Right cardiac atrium (tissue), 5 donors: ENCODE results near the gene SDC3. TPM values are rescaled to one million over a fixed set of nuclear protein-coding genes. Genes with fewer than 3 reads are reported as not detected.

ENCODE experiments used
- ATAC-seq, 2 donors: fragments of 200-7000 bp; cut with Tn5 transposase; one replicate each; pipeline versions ENCODE4 v1.8.0 to v1.9.1; 2020; ENCODE audit warnings: moderate library complexity in 2 of 2, mild to moderate bottlenecking in 1 of 2
- DNase-seq, 3 donors: peaks; one replicate each; pipeline ENCODE4 v3.0.0-alpha.2; 2020
- H3K27ac ChIP-seq: one replicate; pipeline ENCODE4 v1.5.1; 2013; ENCODE audit warnings: mild to moderate bottlenecking, low read length, control low read depth, moderate library complexity
- H3K27me3 ChIP-seq: one replicate; pipeline ENCODE4 v1.6.1; 2013; ENCODE audit not compliant: control insufficient read depth, insufficient read depth
- H3K4me1 ChIP-seq: one replicate; pipeline ENCODE4 v1.6.1; 2013; ENCODE audit warnings: low read length; ENCODE audit not compliant: control insufficient read depth, insufficient read depth
- H3K4me3 ChIP-seq: one replicate; pipeline ENCODE4 v1.5.1; 2013; ENCODE audit warnings: low read length, control low read depth
- H3K9me3 ChIP-seq: one replicate; pipeline ENCODE4 v1.6.1; 2013; ENCODE audit warnings: low read length; ENCODE audit not compliant: control insufficient read depth
- WGBS: extraction: QIAGEN DNeasy Blood & Tissue Kit; methylation state at CpG from one replicate; pipeline ENCODE4 v1.1.7; 2013; 5-methylcytosine and 5-hydroxymethylcytosine counted together
- intact Hi-C, 4 donors: fragments of 100-400 bp; cut with DNase I; formaldehyde crosslinking; loops; one replicate each; pipeline versions ENCODE4 v1.11.0 to v1.14.0; 2022 to 2023
- polyA plus RNA-seq: library from polyadenylated mRNA; stranded (reverse); fragments of 200-250 nt; gene quantifications from one replicate; pipeline ENCODE4 v1.2.3, GENCODE V29; 2013
- total RNA-seq, 4 donors: library from RNA; stranded (reverse); fragmentation: NEBNext Ultra II Directional; extraction: Animal tissue kit (Norgen Biotek cat#: 25700); gene quantifications; one replicate each; pipeline ENCODE4 v1.2.1, GENCODE V29; 2021
- donor health status: healthy with polysubstance abuse.
- donor health status: DM: no; HTN: yes; CAD: no.
- donor health status: DM: no; HTN: no; CAD: no.
- donor health status: DM: no; HTN: yes; CAD: no; lungs with severe emphysema.
- donor health status: DM: yes; HTN: yes; CAD: no.

The SDC3 gene
- total and polyA plus RNA-seq, 5 donors: 33.2 to 40.9 (median 38.7) TPM

DNA sequence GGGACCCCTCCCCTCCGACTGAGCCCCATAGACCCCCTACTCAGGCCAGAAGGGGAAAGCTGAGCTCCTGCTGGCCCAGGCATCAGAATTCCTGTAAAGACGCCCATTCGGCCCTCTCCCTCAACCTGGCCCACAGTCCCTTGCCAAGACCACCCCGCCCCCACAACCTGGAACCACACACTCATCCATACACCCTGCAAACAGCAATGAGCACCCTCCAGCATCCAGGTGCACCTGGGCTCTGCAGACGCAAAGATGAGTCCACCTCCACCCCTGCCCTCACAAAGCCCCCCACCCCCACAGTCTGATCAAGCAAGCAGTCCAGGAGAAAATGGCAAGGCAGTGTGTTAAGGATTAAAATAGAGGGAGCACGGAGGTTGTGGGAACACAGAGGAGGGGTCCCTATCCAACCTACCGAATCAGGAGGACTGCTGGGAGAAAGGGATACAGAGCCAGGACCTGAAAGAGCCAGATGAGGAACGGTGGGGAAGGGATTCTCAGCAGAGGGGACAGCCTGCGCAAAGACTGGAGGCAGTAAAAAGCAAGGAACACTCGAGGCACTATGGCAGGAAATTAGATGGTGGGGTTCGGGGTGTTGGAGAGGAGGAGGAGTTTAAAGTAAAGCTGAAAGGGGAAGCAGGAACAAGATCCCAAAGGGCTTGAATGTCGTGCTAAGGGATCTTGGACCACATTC, 83.7 kb downstream of the SDC3 start:
- H3K4me3 ChIP-seq: no peak overlapping the region
- H3K27ac ChIP-seq: no peak overlapping the region
- ATAC-seq: no peak
- no peaks in the 10 kb centered on the region for H3K9me3 ChIP-seq
- no peak for DNase-seq
- intact Hi-C loops: no loop called here
- 21% methylated on average over 12 of the region's 12 CpGs for WGBS
- H3K27me3 ChIP-seq: no peaks in the 10 kb centered on the region
- peaks cover 13% of the 10 kb centered on the region for H3K4me1 ChIP-seq

DNA sequence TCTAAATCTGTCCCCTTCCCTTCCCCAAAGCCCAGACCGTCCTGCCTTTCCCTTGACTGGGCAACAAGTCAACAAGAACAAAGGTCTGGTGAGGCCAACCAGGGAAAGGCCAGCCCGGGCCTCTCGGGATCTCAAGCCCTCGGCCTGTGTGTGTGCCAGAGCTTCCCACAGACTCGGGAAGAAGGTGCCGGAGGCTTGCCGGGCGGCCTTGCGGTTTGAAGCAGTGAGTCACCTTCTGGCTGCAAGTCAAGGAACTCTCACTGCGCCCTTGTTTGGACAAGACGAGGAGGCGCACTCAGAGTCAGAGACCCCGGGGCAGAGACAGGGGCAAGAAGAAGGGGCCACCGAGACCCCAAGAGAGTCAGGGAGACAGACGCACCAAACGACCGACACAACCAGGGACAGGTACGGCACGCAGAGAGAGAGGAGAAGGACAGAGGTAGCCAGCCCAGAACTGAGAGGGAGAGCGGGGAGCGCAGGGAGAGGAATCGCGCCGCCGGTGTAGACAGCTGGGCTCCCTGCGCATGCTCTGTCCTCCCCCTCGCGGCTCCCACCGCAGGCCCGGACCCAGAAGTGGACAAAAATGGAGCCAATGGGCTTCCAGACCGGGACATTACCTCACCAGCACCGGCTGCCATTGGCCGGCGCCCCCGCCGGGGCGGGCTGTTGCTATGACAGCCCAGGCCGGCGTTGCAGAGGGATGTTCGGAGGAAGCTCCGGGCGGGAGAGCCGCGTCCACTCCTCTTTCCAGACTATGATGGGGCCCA, 84.4 kb downstream of the SDC3 start:
- Histone ChIP-seq H3K4me3 (peak overlapping the region; percentile 15), H3K4me1 (peaks cover 13% of the 10 kb centered on the region), H3K27ac (peak overlapping the region; percentile 96), H3K9me3 (no peaks in the 10 kb centered on the region), H3K27me3 (no peaks in the 10 kb centered on the region)
- DNase-seq (peak; percentile 97 to 98 (median 98)), ATAC-seq (peak; percentile 96 to 97)
- under 1% methylated on average over 44 of the region's 44 CpGs for WGBS
- intact Hi-C loops: no loop called here

DNA sequence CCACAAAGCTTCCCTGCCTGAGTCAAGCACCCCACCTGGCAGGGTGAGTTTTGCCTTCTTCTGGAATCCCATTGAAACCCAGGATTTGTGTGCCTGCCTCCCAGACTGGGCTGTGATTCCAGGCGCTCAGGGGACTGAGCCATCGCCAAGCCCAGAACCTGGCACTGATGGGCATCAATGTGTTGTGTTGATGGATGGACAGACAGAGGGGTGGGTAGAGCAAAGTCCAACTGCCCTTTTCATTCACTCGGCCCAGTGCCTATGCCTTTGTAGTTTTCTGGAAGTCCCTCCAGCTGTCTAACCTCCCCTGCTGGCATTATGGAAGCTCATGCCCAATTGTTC, 85.0 kb downstream of the SDC3 start:
- intact Hi-C loops: no loop called here
- 47% methylated on average over 3 of the region's 3 CpGs for WGBS
- no peak for ATAC-seq
- Histone ChIP-seq H3K27me3 (no peaks in the 10 kb centered on the region), H3K4me3 (no peak overlapping the region), H3K4me1 (peaks cover 8% of the 10 kb centered on the region), H3K9me3 (no peaks in the 10 kb centered on the region), H3K27ac (peak overlapping the region; percentile 96)
- no peak for DNase-seq

- 49% methylated on average over 6 of the region's 6 CpGs for WGBS
- H3K4me3 ChIP-seq: no peak overlapping the region
- intact Hi-C loops: no loop called here
- no peaks in the 10 kb centered on the region for H3K9me3 ChIP-seq
- no peaks in the 10 kb centered on the region for H3K27me3 ChIP-seq
- peak overlapping the region; percentile 96 for H3K27ac ChIP-seq
- peaks cover 8% of the 10 kb centered on the region for H3K4me1 ChIP-seq
- DNase-seq (peak; percentile 56 to 72 (median 71)), ATAC-seq (peak; percentile 18 to 22)
Observed at GRCh38 chr1:30822966-30823581, 85.5 kb downstream of the SDC3 start.

DNA sequence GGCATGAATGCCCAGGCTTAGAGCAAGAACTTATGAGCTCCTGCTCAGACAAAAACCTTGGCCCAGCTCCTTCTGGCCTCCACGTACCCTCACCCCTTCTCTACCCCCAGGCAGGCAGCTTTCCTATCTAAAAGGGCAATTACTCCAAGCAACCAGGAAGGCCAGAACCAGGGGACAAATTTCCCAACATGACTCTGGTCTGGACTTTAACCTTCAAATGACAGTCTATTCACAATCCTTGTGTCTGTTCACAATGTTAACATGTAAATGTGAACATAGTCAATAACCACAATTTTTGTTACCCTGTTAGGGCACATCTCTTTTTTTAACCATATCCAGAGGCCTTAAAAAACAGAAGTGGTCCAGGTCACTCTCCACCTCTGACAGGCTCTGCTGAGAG, 86.6 kb downstream of the SDC3 start:
- Histone ChIP-seq H3K27ac (no peak overlapping the region), H3K27me3 (no peaks in the 10 kb centered on the region), H3K4me3 (no peak overlapping the region), H3K4me1 (peaks cover 8% of the 10 kb centered on the region), H3K9me3 (no peaks in the 10 kb centered on the region)
- intact Hi-C loops: no loop called here
- WGBS: 67% methylated on average over 1 of the region's 1 CpG
- DNase-seq (no peak), ATAC-seq (no peak)

DNA sequence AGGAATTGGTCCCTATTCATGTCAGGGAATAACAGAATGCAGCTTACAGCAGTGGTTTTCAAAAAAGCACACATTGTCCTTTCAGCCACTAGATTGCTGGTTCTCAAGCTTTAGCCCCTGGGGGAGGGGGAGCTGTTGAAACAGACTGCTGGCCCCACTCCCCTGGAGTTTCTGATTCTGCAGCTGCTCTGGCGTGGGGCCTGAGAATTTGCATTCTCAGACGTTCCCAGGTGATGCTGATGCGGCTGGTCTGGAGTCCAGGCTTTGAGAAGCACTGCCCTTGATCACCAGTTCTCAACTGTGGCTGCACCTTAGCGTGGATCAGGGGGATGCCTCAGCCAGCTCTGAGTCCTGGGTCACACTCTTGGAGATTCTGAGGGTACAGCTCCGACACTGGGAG, 88.3 kb downstream of the SDC3 start:
- ATAC-seq (no peak), DNase-seq (no peak)
- H3K9me3 ChIP-seq: no peaks in the 10 kb centered on the region
- intact Hi-C loops: no loop called here
- 75% methylated on average over 5 of the region's 5 CpGs for WGBS
- H3K27me3 ChIP-seq: no peaks in the 10 kb centered on the region
- H3K4me3 ChIP-seq: no peak overlapping the region
- H3K4me1 ChIP-seq: peaks cover 8% of the 10 kb centered on the region
- no peak overlapping the region for H3K27ac ChIP-seq

Other genes starting within 250 kb of the SDC3 start
- not detected for gene MATN1, start 185.2 kb downstream of the SDC3 start, total RNA-seq
- 0.07 TPM for gene MATN1, start 185.2 kb downstream of the SDC3 start, polyA plus RNA-seq
- 10 to 100 TPM; 25.4 to 55.1 (median 40.5) TPM for gene LAPTM5, start 151.0 kb downstream of the SDC3 start, total RNA-seq
- gene LAPTM5, start 151.0 kb downstream of the SDC3 start, polyA plus RNA-seq: 14.4 TPM
- gene PUM1, start 157.0 kb upstream of the SDC3 start, total RNA-seq: 10 to 100 TPM; 76.5 to 77.2 (median 77.0) TPM
- 21.2 TPM for gene PUM1, start 157.0 kb upstream of the SDC3 start, polyA plus RNA-seq